Activated naive CD4-positive, alpha-beta T cell treated with anti-CD3 and anti-CD28 coated beads, Interleukin-2, amount 10 ng/mL, durations not matched to agents 7 days and 5 days (primary cell): ENCODE measurements around the gene CREB1.

ENCODE experiments used
- CTCF ChIA-PET: fragments of 350-600 bp; sonication (Branson Sonifier 250); formaldehyde crosslinking; loops from one replicate; lab custom pipeline; 2021; ENCODE audit warnings: antibody characterized with exemption; lab: Charles Lee
- DNase-seq: peaks from one replicate; pipeline ENCODE4 v3.0.0-alpha.2; 2020
- H3K27ac Mint-ChIP-seq: one replicate; pipeline ENCODE4 v1.8.0; 2021; ENCODE audit warnings: mild to moderate bottlenecking, moderate library complexity, mixed read lengths
- H3K27me3 Mint-ChIP-seq: one replicate; pipeline ENCODE4 v1.8.0; 2021; ENCODE audit warnings: mild to moderate bottlenecking, mixed read lengths
- H3K36me3 Mint-ChIP-seq: one replicate; pipeline ENCODE4 v1.8.0; 2021; ENCODE audit warnings: mixed read lengths
- H3K4me1 Mint-ChIP-seq: one replicate; pipeline ENCODE4 v1.8.0; 2021; ENCODE audit warnings: mixed read lengths
- H3K4me3 Mint-ChIP-seq: one replicate; pipeline ENCODE4 v1.8.0; 2021; ENCODE audit warnings: mild to moderate bottlenecking, moderate library complexity, mixed read lengths
- H3K9me3 Mint-ChIP-seq: one replicate; pipeline ENCODE4 v1.8.0; 2021; ENCODE audit warnings: mixed read lengths

CREB1 gene

DNA sequence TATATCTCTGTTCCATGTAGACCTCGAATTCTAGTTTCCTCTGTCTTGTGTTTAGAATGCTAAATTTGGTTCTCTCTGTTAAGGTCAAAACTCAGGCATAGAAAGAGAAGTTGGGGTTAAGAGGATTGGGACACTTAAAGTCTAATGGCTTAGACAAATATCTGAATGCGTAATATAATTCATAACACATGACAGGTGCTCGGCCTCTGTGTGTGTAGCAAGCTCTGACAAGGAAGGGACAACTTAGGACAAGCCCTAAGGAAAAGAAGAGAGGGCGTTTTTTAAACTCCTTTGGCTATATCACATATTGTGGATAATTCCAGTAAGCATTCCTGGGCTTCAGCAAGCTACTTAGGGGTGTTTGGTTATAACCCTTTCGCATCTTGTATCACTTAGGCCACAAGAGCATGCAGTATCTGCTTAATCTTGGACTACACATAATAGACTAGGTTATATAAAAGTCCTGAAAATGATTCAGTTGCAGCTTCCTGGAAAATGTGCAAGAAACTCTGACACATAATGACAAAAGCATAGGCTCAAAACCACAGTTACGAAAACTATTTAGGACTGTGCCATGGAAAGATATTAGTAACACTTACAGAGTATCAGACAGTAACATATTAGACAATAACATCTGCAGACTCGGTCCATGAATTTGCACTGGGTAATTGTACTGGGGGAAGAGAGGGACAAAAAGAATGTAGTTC, 16.1 kb upstream of the CREB1 start:
- CTCF ChIA-PET, result interaction anchor here (0.8 kb wide), 1 partner anchor 9 kb away, joined by 3 read pairs; no protein-coding TSS in a partner anchor
- no peak for DNase-seq
- H3K4me3 Mint-ChIP-seq, result no peak overlapping the region
- H3K4me1 Mint-ChIP-seq, result peaks cover 11% of the 10 kb centered on the region
- H3K27me3 Mint-ChIP-seq, result peaks cover 3% of the 10 kb centered on the region
- no peaks in the 10 kb centered on the region for H3K9me3 Mint-ChIP-seq
- H3K36me3 Mint-ChIP-seq, result no peaks in the 10 kb centered on the region
- no peak overlapping the region for H3K27ac Mint-ChIP-seq

DNA sequence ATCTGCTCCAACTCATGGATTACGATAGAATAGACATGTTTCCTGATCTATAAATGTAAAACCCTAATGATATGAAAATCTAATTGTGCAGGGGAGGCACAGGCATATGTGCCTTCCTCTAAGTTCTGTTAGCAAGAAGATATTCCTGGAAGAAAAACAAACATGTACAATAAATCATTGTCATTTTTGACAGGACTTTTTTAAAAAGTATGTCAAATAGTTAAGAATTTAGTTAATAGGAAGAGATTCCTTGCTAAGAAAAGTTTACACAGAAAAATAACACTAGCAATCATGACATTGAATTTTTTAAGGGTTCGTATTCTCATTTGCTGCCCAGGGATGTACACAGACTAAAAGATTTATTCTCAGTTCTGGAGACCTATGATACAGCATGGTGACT, 15.3 kb upstream of the CREB1 start:
- Mint-ChIP-seq H3K9me3 (no peaks in the 10 kb centered on the region), H3K27me3 (peaks cover 3% of the 10 kb centered on the region), H3K36me3 (no peaks in the 10 kb centered on the region), H3K4me3 (no peak overlapping the region), H3K4me1 (peaks cover 11% of the 10 kb centered on the region), H3K27ac (no peak overlapping the region)
- DNase-seq, result no peak
- CTCF ChIA-PET, result no interaction called here

DNA sequence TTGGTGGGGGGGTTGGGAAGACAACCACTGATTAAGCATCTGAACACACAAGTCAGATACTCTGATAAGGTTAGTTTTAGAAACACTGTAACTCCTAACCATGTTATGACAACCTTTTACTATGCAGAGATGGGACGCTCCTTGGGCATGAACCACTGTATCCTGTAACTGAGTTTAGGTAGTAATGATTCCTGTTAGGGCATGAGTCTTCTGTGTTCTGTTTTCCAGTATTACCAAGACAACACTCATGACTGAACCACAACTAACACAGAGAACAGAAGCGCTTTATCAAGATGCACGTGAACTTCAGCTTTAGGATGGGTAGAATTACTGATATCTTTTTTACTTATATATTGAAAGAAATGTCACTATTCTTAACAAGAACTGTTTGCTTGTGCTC, 14.1 kb upstream of the CREB1 start:
- Mint-ChIP-seq H3K36me3 (no peaks in the 10 kb centered on the region), H3K4me3 (no peak overlapping the region), H3K4me1 (peaks cover 12% of the 10 kb centered on the region), H3K27me3 (peaks cover 3% of the 10 kb centered on the region), H3K9me3 (no peaks in the 10 kb centered on the region), H3K27ac (no peak overlapping the region)
- no peak for DNase-seq
- CTCF ChIA-PET, result no interaction called here

DNA sequence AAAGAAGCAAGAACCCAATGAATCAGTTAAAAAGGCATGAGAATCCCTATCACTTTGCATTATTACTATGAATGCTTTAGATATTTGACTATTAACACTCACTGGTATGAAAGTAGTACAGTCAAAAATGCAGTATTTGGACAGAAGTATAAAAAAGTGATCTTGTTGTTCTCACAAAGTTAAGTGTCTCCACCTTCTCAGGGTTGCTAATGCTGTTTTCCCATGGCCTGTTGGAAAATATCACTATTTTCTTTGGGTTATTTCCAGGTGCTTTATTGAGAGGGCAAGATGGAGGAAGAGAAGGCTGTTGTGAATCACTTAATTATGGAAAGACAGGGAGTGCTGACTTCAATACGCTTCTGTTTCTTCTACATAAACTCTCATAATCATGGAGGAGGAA, 13.6 kb upstream of the CREB1 start:
- Mint-ChIP-seq H3K4me1 (peaks cover 17% of the 10 kb centered on the region), H3K27me3 (peaks cover 3% of the 10 kb centered on the region), H3K36me3 (no peaks in the 10 kb centered on the region), H3K27ac (no peak overlapping the region), H3K4me3 (no peak overlapping the region), H3K9me3 (no peaks in the 10 kb centered on the region)
- CTCF ChIA-PET, result no interaction called here
- no peak for DNase-seq

DNA sequence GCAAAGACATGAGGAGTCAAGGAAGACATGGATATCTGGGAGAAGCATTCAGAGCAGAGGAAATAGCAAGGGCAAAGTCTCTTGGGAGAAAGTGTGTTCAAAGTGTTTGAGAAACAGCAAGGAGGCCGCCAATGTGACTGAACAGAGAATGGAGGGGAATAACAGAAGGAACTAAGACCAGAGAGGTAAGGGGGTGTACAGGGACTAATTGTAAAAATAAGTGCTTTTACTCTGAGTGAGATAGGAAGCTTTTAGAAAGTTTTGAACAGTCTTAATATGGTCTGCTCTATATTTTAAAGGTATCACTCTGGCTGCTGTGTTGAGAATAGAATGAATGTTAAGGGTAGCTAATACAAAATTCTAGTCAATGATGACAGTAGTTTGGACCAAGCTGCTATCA, 6.8 kb upstream of the CREB1 start:
- peaks cover 5% of the 10 kb centered on the region for H3K27me3 Mint-ChIP-seq
- peaks cover 12% of the 10 kb centered on the region for H3K36me3 Mint-ChIP-seq
- peaks cover 43% of the 10 kb centered on the region for H3K4me1 Mint-ChIP-seq
- DNase-seq, result no peak
- no peak overlapping the region for H3K4me3 Mint-ChIP-seq
- no peak overlapping the region for H3K27ac Mint-ChIP-seq
- no peaks in the 10 kb centered on the region for H3K9me3 Mint-ChIP-seq
- CTCF ChIA-PET, result no interaction called here

DNA sequence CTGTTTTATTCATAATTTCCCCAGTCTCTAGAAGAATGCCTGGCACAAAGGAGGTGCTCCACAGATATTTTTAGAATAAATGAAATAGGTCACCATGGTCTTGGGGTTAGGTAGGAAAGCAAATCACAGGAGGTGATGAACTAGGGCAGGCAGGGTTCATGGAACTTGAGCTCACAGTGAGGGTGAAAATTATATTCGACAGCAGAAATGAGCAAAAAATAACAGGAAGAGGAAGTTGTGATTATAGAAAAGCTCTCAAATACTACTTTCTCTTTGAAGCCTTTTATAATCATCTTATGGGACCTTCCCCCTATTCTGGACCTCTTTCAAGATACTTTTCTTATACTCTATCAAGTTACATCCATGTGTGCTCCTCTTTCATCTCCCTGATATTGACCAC, 4.5 kb upstream of the CREB1 start:
- H3K36me3 Mint-ChIP-seq, result peaks cover 16% of the 10 kb centered on the region
- peaks cover 52% of the 10 kb centered on the region for H3K4me1 Mint-ChIP-seq
- H3K4me3 Mint-ChIP-seq, result peak overlapping the region; percentile 8
- H3K27me3 Mint-ChIP-seq, result peaks cover 16% of the 10 kb centered on the region
- peak overlapping the region; percentile 83 for H3K27ac Mint-ChIP-seq
- DNase-seq, result no peak
- CTCF ChIA-PET, result no interaction called here
- no peaks in the 10 kb centered on the region for H3K9me3 Mint-ChIP-seq

DNA sequence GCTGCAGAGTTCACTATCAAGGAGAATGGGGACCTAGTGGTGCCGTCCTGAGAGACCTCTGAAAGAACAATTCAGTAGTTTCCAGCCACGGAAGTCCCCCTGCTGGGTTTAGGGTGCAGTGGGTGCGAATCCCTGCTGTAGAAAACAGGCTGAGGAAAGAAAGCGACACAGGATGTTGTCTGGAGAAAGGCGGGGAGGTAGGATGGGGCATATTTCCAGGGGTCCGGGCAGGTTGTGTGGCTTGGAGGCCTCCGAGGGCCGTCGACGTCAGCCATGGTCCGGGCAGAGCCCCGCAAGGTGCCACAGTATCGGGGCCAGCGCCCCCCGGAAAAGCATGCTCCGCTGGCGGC, 807 bp upstream of the CREB1 start:
- H3K27ac Mint-ChIP-seq, result peak overlapping the region; percentile 98
- peaks cover 16% of the 10 kb centered on the region for H3K27me3 Mint-ChIP-seq
- no peaks in the 10 kb centered on the region for H3K9me3 Mint-ChIP-seq
- DNase-seq, result peak; percentile 61
- H3K4me1 Mint-ChIP-seq, result peaks cover 59% of the 10 kb centered on the region
- peak overlapping the region; percentile 87 for H3K4me3 Mint-ChIP-seq
- peaks cover 34% of the 10 kb centered on the region for H3K36me3 Mint-ChIP-seq
- CTCF ChIA-PET, result no interaction called here

DNA sequence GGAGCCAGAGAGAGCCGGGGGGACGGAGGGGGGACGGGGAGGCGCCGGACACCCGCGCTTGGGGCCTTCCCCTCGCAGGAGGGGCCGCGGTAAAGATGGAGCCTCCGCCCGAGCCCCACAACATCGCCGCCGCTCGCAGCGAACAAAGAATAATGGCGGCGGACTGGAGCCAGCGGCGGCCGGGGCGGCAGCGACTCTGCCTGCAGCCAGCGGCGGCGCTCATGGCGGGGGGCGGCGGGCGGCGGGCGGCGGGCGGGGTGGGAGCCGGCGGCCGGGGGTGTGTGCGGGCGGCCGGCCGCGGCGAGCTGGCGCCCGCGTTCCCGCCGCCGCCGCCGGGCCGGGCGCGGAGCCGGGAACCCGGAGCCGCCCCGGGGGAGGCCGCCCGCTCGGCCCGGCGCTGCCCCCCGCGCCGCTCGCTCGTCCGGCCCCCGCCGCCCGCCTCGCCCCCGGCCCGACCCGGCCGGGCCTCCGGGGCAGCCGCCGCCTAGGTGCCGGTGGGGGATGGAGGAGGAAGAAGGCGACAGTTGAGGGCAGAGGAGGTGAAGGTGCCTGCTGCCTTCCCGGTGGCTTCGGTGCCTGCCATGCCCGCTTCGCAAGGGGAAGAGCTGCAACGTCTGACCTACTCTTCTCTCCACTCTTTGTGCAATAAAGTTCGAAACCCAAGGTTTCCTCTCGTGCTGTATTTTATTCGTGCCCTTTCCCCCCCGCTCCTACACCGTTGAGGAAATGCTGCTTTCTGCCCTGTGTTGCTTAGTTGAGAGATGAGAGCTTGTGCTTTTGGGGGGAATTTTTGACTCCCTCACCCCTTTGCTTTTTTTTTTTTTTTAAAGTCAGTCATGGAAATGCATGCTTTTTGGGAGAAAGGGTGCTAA, 634 bp downstream of the CREB1 start:
- Mint-ChIP-seq H3K9me3 (no peaks in the 10 kb centered on the region), H3K4me3 (peak overlapping the region; percentile 96), H3K27ac (peak overlapping the region; percentile 98), H3K27me3 (peaks cover 16% of the 10 kb centered on the region), H3K4me1 (peaks cover 65% of the 10 kb centered on the region), H3K36me3 (peaks cover 40% of the 10 kb centered on the region)
- CTCF ChIA-PET, result interaction anchor here (0.8 to 2.5 kb wide), 3 partner anchors 9 to 98 kb away, joined by 3 to 10 read pairs (median 4); partner anchors contain the start of gene METTL21A
- DNase-seq, result peak; percentile 62

DNA sequence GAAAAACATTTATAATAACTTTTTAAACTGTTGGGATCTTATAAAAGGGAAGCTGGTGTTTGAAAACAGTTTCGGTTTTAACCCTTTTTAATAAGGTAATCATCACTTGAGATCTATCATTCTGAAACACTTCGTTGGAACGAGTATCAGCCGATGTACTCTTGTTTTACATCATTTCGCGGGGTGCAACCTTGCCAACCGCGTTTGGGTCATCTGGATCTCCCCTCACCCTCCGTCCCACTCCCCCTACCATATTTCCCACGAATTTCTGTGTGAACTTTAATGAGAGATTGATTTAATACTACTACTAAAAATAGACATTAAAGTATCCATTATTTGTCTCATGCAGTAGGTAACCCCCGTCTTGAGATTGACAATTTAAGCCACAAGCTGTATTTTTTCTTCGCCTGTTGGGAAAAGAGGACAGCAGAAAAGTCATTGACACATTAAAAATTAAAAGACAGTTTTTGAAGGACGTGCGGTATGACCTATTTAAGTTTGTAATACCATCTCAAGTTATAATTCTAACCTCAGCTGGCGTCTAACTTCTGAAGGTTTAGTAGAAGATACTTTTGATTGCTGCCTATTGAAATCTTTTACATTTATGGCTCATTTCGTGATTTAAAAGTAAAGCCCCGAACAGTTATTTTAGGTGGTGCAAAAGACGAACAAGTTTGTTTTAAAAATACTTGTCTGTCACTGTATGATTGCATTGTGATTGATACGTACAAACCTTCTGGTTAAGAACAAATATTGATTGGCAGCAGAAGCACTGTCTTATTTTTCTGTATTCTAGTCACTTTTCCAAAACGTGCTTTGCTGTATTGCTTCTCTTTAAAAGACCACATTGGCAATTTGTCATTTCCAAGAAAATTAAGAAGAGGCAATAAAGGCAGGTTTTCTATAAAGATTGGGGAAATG, 1.5 kb downstream of the CREB1 start:
- CTCF ChIA-PET, result interaction anchor here (0.8 to 2.5 kb wide), 2 partner anchors 94 to 97 kb away, joined by 4 to 10 read pairs; partner anchors contain the start of gene METTL21A
- Mint-ChIP-seq H3K4me3 (peak overlapping the region; percentile 96), H3K27me3 (peaks cover 16% of the 10 kb centered on the region), H3K36me3 (peaks cover 41% of the 10 kb centered on the region), H3K9me3 (no peaks in the 10 kb centered on the region), H3K4me1 (peaks cover 60% of the 10 kb centered on the region), H3K27ac (peak overlapping the region; percentile 98)
- DNase-seq, result peak; percentile 42

DNA sequence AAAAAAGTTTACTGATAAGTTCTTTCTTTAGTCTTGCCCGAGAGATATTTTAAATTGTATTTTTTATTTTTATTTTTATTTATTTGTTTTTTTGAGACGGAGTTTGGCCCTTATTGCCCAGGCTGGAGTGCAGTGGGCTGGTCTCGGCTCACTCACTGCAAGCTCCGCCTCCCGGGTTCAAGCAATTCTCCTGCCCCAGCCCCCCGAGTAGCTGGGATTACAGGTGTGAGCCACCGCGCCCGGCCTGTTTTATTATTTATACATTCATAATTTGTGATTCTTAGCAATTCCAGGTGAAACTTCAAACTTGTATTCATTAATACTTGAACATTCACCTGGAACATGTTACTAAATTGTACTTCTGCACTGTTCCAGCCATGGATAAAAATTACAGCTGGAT, 2.9 kb downstream of the CREB1 start:
- CTCF ChIA-PET, result interaction anchor here (1.4 to 2.0 kb wide), 2 partner anchors 27 to 93 kb away, joined by 3 to 10 read pairs; partner anchors contain the start of gene METTL21A
- Mint-ChIP-seq H3K36me3 (peaks cover 41% of the 10 kb centered on the region), H3K27me3 (peaks cover 14% of the 10 kb centered on the region), H3K9me3 (no peaks in the 10 kb centered on the region), H3K4me3 (peak overlapping the region; percentile 96), H3K4me1 (peaks cover 57% of the 10 kb centered on the region), H3K27ac (peak overlapping the region; percentile 98)
- DNase-seq, result no peak

DNA sequence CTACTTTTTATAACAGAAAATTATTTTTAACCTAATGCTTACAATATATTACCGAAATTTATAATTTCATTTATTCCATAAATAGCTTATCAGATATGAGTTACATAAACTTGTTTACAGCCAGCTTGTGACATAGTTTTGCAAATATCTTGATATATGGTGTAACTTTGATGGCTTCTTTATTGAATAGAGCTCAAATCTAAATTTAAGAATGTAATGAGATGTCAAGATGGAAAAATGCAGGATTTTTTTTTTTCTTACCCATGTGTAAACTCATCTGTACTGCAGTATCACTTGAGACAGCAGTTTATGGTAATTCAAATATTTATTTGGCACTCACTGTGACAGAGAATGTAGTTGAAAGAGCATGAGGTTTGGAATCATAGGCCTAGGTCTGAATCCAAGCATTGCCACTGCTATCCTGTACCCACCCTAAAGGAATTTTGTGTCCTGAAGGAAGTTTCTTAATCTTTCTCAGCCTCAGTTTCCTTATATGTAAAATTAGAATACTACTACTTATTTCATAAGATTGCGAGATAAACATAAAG, 3.8 kb downstream of the CREB1 start:
- Mint-ChIP-seq H3K27ac (no peak overlapping the region), H3K27me3 (peaks cover 6% of the 10 kb centered on the region), H3K4me1 (peaks cover 52% of the 10 kb centered on the region), H3K36me3 (peaks cover 39% of the 10 kb centered on the region), H3K9me3 (no peaks in the 10 kb centered on the region), H3K4me3 (peak overlapping the region; percentile 18)
- no peak for DNase-seq
- CTCF ChIA-PET, result interaction anchor here (0.9 to 2.0 kb wide), 3 partner anchors 27 to 92 kb away, joined by 3 to 10 read pairs (median 3); partner anchors contain the start of gene METTL21A

DNA sequence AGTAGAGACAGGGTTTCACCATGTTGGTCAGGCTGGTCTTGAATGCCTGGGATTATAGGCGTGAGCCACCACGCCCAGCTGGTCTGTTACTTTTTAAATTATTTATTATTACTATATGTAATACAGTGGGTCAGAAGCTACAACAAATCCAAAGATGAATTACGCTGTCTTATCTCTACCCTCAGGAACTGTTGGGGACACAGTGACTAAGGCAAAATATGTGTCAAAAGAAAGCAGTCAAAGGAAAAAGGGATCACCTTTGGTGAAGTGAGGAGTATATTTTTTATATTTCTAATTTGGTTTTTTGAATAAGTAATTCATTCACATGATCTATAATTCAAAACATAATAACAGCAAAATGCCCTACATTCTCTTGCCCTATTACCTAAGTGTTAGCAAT, 4.7 kb downstream of the CREB1 start:
- no peaks in the 10 kb centered on the region for H3K9me3 Mint-ChIP-seq
- CTCF ChIA-PET, result interaction anchor here (1.4 to 2.0 kb wide), 2 partner anchors 26 to 91 kb away, joined by 3 to 10 read pairs; partner anchors contain the start of gene METTL21A
- no peak overlapping the region for H3K4me3 Mint-ChIP-seq
- no peak for DNase-seq
- peaks cover 4% of the 10 kb centered on the region for H3K27me3 Mint-ChIP-seq
- peak overlapping the region; percentile 37 for H3K27ac Mint-ChIP-seq
- H3K4me1 Mint-ChIP-seq, result peaks cover 49% of the 10 kb centered on the region
- peaks cover 44% of the 10 kb centered on the region for H3K36me3 Mint-ChIP-seq

DNA sequence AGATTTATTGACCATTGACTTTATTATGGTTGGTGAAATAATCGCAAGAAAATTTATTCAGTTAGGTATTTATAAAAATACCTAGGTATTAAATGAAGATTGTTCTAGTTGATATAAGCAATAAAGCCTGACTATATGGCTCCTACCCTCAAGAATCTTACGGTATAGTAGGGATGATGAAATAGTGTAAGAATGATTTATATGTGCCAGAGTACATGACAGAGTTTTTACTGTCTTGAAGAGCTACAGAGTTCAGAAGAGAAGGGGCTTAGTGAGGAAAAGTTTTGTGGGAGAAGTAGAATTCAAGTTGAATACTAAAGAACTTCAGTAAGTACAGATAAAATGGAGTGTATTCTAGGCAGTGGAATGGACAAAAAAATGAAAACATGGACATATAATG, 9.7 kb downstream of the CREB1 start:
- H3K4me3 Mint-ChIP-seq, result no peak overlapping the region
- DNase-seq, result no peak
- H3K27me3 Mint-ChIP-seq, result no peaks in the 10 kb centered on the region
- H3K36me3 Mint-ChIP-seq, result peaks cover 41% of the 10 kb centered on the region
- no peak overlapping the region for H3K27ac Mint-ChIP-seq
- CTCF ChIA-PET, result interaction anchor here (1.1 kb wide), 1 partner anchor 10 kb away, joined by 3 read pairs; the partner anchor contains the start of gene CREB1
- no peaks in the 10 kb centered on the region for H3K9me3 Mint-ChIP-seq
- peaks cover 31% of the 10 kb centered on the region for H3K4me1 Mint-ChIP-seq
